HG03060 (cell line): ENCODE results near the gene ABRAXAS1.

ENCODE experiments used
- ATAC-seq: cut with Tn5 transposase; IDR thresholded peaks from one replicate; pipeline ENCODE4 v1.9.1; 2021; ENCODE audit warnings: low read depth, moderate number of reproducible peaks; ENCODE audit not compliant: unreplicated experiment

The ABRAXAS1 gene

GRCh38 chr4:83455281-83456183 is 29.4 kb downstream of the ABRAXAS1 start, which contains the start of the genes HELQ and MRPS18C:
Gene HELQ, minus strand, starts transcription at chr4:83455823. Its CDS starts 130 bp downstream, at chr4:83455693.
Gene MRPS18C, plus strand, starts transcription at chr4:83456058. Its CDS starts 20 bp downstream, at chr4:83456078.
- peak; percentile 94 for ATAC-seq

DNA sequence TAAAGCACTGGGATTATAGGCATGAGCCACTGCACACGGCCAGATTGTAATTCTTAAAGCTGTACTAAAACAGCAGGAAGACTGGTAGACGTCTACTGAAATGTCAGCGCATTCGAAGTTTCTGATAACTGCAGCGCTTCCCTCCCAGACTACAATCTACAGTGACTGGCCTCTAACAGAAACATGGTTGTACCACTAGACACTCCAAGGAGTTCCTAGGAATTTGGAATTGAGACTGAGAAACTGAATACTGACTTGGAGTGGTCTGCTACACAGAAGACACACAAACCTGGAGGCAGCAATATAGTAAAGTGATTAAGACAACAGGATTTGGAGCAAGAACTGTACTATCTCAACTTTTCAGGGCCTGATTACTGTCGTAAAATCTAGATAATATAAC is 30.2 kb downstream of the ABRAXAS1 start:
- no peak for ATAC-seq

DNA sequence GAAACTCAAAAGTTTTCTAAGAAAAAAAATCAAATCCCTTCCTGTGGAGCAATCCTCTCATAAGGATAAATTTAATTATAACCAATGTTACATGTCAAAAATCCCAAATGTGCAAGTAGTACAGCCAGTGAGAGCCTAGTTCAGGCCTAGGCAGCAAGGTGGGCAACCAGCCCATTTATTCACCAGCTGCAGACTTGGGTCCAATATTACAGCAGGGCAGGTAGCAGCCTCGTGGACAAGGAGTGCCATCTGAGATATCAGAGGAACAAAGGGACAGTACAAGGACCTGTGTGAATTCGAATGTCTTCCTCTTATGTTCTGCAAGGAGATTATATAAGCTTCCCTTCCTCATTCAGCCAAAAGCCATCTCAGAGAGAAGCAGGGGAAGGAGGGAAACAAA is 35.9 kb downstream of the ABRAXAS1 start:
- no peak for ATAC-seq

DNA sequence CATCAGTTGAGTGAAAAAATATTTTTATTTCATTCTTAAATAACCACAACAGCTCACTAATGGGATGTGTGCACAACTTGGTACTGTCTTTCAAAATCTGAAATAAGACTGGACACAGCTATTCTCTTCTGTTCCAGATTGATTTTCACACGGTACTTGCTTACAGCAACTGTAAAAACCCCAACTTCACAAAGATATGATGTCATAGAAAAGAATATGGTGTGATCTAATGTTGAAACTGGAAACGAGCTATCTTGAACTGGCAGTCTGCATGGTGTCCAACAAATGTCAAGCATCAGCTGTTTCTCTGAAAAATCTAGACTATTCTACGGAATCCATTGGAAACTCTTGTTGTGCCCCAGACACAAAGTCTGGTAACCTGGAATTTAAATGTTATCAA is 44.0 kb downstream of the ABRAXAS1 start:
- no peak for ATAC-seq

DNA sequence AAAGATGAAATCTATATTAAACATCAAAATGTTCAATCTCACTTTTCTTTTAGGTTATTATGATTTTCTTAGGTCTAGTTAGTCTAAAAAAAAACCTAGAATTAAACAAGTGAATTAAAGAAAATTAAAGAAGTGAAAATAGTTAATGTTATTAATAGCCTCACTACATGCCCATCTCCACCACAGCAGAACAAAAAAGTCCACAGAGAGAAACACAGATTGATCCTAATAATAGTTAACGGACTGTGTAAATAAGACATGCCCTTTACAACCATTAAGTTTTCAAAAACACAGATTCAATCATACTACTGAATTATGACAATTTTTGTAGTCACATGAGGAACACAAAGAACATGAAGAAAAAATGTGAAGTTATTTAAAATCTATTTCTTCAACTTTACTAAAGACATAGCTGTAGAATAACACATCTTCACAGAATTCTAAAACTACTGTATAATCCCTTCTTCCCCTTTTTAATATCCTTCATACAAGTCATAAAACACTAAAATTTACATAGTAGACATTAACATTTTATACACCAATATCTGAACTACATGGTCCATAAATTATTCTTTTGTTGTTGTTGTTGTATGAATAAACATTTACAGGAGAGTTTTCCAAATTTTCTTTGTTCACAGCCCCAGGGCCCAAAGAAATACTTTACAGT is 44.6 kb downstream of the ABRAXAS1 start:
- ATAC-seq: no peak

GRCh38 chr4:83438719-83439118 is 46.2 kb downstream of the ABRAXAS1 start:
- ATAC-seq: no peak

GRCh38 chr4:83436680-83437079 is 48.2 kb downstream of the ABRAXAS1 start:
- no peak for ATAC-seq

DNA sequence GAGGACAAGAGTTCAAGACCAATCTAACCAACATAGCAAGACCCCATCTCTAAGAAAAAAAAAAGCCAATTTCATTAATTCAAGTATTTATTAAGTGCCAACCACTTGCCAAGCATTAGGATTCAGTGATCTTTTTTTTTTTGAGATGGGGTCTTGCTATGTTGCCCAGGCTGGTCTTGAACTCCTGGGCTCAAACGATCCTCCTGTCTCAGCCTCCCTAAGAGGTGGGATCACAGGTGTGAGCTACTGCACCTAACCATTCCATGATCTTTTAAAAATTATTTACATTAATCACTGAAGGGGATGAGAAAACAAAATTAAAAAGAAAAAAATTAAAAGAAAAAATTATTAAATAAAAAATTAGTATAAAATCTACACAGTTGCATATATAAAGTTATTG is 53.7 kb downstream of the ABRAXAS1 start:
- ATAC-seq: no peak

- no peak for ATAC-seq
Observed at GRCh38 chr4:83418211-83418610, 66.7 kb downstream of the ABRAXAS1 start.

DNA sequence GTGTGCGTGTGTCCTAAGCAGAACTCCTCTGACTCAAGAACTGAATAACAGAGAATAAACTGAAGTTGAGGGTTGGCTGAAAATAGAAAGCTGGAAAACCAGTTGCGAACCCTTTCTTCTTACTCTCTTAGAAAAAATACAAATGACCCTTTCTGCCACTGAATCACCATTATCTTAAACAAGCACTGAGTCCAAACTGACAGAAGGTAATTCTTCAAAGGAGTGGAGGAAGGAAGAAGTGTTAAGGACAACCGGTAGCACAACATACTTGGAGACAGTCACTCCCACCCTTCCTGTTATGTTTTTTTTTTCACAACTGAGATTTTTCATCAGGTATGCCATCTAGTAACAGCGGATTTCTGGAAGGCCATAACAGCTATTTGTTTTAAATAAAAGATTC is 67.3 kb downstream of the ABRAXAS1 start:
- ATAC-seq: no peak

DNA sequence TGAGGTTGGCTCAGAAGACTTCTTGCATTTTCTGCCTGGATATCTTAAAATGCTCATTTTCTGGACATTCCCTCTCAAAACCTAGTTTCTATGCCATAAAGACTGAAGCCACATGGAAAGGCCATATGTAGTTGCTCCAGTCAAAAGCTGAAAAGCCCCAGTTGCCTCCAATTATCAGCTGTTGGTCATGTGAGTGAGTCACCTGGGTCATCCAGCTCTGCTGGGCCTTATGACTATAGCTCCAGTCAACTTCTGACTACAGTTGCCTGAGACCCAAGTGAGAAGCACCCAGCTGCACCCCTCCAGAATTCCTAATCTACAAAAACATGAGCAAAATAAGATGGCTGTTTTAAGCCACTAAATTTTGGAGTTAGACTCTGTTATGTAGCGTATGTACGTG is 71.2 kb downstream of the ABRAXAS1 start:
- ATAC-seq: no peak
